ENCODE results near the gene CLDN7.
A peak's percentile ranks its signal among the peaks of the same experiment; 100 is the strongest.

Gene CLDN7

DNA sequence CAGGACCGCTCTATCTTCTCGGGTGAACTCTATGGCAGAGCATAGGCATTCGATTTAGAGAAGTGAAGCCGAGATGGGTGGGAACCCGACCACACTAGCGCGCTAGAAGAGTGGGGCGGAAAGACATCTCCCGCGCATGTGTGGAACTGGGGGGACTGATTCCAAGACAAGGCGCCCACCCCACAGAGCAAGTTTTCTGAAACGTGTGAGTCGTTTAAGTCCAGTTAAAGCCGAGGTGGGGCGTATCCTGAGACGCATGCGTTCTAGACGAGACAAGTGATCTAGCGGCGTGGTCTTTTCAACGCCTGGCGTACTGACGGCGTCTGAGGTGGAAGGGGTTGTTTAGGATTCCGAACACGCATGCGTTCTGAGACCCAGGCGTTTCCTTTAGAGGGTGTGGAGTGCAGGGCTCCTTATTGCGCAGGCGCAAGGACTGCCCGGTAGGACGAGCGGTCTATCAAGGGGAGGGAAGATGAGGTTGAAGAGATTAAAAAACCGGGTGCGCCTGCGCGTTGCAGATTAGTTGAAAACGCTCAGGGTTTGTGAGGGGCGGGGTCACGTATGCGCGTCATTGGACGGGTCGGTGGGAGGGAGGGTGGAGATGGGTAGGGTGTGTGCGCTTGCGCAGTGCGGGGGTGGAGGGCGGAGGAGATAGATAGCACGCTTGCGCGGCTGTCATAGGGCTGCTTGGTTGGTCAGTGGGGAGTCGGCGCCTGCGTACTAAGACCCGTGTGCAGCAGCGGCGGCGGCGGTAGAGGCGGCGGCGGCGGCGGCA lies 44.8 kb upstream of the CLDN7 start, which contains the start of gene EIF5A:
Gene EIF5A, plus strand, starts transcription at position 718 of the 775 bp plus-strand sequence. CDS start 2,008 bp downstream, outside the sequence.
- H3K4me3 ChIP-seq (ENCODE audit: control insufficient read depth, low read depth, low read length), result peak within 1 kb of the TSS; percentile 68
- DNase-seq (ENCODE audit: low read depth), result peak; percentile 100
- TF ChIP-seq, protein P1, sequence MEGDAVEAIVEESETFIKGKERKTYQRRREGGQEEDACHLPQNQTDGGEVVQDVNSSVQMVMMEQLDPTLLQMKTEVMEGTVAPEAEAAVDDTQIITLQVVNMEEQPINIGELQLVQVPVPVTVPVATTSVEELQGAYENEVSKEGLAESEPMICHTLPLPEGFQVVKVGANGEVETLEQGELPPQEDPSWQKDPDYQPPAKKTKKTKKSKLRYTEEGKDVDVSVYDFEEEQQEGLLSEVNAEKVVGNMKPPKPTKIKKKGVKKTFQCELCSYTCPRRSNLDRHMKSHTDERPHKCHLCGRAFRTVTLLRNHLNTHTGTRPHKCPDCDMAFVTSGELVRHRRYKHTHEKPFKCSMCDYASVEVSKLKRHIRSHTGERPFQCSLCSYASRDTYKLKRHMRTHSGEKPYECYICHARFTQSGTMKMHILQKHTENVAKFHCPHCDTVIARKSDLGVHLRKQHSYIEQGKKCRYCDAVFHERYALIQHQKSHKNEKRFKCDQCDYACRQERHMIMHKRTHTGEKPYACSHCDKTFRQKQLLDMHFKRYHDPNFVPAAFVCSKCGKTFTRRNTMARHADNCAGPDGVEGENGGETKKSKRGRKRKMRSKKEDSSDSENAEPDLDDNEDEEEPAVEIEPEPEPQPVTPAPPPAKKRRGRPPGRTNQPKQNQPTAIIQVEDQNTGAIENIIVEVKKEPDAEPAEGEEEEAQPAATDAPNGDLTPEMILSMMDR (IDR thresholded peaks at IDR 0.05; ENCODE audit: control insufficient read depth, insufficient read depth, low read depth, low read length, missing control alignments), result no peak

DNA sequence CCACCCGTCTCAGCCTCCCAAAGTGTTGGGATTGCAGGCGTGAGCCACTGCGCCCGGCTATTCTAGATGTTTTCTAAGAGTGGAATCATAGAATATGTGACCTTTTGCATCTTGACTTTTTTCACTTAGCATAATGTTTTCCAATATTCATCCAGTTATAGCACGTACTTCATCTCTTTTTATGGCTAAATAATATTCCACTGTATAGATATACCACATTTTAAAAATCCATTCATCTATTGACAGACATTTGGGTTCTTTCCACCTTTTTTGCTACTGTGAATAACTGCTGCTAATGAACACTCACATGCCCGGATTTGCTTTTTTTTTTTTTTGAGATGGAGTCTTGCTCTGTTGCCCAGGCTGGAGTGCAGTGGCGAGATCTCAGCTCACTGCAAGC lies 41.9 kb upstream of the CLDN7 start:
- no peak for DNase-seq (ENCODE audit: low read depth)
- TF ChIP-seq, protein P1 (IDR thresholded peaks at IDR 0.05; ENCODE audit: control insufficient read depth, insufficient read depth, low read depth, low read length, missing control alignments), result no peak

DNA sequence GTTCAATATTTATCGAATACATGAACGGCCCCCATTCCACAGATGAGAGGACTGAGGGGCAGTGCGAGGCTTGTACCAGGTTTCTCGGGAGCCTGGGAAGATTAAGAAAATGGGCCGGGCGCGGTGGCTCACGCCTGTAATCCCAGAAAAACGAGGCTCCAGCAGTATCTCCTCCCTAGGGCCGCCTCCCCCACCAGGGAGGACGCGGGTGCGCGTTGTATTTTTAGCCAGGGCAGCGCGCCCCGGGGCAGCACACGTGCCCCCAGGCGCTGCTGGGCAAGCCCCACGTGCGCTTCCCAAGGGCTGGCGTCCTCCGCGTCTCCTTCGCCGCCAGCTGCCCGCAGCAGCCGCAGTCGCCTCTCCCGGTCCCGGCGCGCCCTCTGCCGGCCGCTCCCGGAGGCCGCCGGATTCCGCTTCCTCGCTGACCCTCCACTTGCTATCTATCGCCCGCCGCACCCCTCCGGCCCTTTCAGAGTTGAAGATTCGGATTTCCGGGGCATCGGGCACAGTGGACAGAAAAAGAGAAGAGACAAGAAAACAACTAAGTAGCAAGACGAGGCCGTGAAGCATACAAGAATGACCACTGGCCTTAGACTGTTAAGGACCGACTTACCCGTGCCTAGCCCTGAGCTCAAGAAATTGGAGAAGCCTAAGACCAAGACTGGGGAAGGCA lies 34.0 kb upstream of the CLDN7 start:
- TF ChIP-seq, protein P1 (IDR thresholded peaks at IDR 0.05; ENCODE audit: control insufficient read depth, insufficient read depth, low read depth, low read length, missing control alignments), result peak; percentile 79
- H3K4me3 ChIP-seq (ENCODE audit: control insufficient read depth, low read depth, low read length), result no peak overlapping the region; the same call in 1 of the 2 replicates
- no peak for DNase-seq (ENCODE audit: low read depth)

More for the DNA sequence above, 41.9 kb upstream of the CLDN7 start:
- H3K4me3 ChIP-seq (ENCODE audit: control insufficient read depth, low read depth, low read length), result no peak overlapping the region

DNA sequence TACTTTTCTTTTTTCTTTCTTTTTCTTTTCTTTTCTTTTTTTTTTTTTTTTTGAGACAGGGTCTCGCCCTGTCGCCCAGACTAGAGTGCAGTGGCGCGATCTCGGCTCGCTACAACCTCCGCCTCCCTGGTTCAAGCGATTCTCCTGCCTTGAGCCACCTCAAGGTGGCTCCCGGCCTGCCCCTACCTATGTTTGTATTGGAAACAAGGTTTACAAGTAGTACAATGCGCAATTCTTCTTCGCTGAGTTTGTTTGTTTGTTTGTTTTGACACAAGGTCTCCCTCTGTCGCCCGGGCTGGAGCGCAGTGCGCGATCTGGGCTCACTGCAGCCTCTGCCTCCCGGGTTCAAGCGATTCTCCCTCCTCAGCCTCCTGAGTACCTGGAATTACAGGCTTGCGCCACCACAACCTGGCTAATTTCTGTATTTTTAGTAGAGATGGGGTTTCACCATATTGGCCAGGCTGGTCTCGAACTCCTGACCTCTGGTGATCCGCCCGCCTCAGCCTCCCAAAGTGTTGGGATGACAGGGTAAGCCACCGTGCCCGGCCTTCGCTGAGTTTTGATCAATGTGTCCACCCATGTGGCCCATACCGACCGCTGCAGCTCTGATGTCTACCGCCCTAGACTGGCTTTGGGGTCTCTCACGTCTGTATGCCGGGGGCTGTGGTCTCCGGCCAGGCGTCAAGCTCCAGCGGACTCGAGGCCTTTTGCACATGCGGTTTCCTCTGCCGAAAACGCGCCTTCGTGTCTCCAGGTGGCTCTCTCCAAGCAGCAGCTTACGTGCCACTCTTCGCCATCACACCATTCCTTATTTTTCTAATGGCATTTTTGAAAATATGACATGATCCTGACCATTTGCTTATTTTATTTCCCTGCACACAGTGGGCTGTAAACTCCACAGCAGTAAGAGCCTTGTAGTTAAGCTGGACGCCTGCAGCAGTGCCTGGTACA lies 33.2 kb upstream of the CLDN7 start:
- DNase-seq (ENCODE audit: low read depth), result no peak
- TF ChIP-seq, protein P1 (IDR thresholded peaks at IDR 0.05; ENCODE audit: control insufficient read depth, insufficient read depth, low read depth, low read length, missing control alignments), result no peak
- H3K4me3 ChIP-seq (ENCODE audit: control insufficient read depth, low read depth, low read length), result peak overlapping the region; percentile 21; the same call in 1 of the 2 replicates

DNA sequence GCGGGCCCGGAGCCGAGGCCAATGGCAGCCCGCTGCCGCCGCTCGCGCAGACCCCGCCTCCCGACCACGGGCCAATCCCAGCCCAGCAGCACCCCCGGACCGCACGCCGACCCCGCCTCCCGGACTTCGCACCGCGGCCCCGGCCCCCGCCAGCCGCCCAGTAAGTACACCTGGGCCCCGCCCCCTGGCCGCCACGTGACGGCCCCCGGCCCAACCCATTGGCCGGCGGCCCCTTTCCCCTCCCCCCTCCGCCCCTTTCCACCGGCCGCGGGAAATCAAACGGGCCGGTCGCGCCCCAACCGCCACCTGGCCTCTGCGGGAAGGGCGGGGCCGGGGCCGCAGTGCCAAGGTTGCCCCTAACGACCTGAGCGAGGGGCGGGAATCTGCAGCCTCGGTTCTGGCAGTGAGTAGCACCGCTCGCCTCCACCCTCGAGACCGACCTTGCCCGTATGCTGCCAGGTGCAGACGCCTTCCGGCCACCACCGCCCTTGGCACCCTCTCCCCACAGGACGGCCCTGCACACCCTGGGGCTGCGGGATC lies 32.4 kb upstream of the CLDN7 start, which contains the start of gene YBX2:
Gene YBX2, minus strand, starts transcription at position 26 of the 540 bp plus-strand sequence. CDS start 139 bp downstream, outside the sequence.
- TF ChIP-seq, protein P1 (IDR thresholded peaks at IDR 0.05; ENCODE audit: control insufficient read depth, insufficient read depth, low read depth, low read length, missing control alignments), result no peak
- no peak for DNase-seq (ENCODE audit: low read depth)
- H3K4me3 ChIP-seq (ENCODE audit: control insufficient read depth, low read depth, low read length), result peak within 1 kb of the TSS; percentile 21

Data from AG09309 (cell line).